Peyer's patch (tissue), 4 donors: ENCODE measurements around the gene MYOZ2. TPM values are rescaled to one million over a fixed set of nuclear protein-coding genes. Genes with fewer than 3 reads are reported as not detected.

Source experiments
- DNase-seq, 3 donors: peaks; one replicate each; pipeline ENCODE4 v3.0.0-alpha.2; 2017 to 2019
- H3K27ac ChIP-seq, 4 donors: fragments of 200-600 bp; sonication (generic); one replicate each; pipeline ENCODE4 v1.5.1; 2016 to 2019
- H3K27me3 ChIP-seq, 2 donors: fragments of 200-600 bp; sonication (generic); one replicate each; pipeline ENCODE4 v1.5.1; 2019
- H3K36me3 ChIP-seq, 3 donors: fragments of 200-600 bp; sonication (generic); one replicate each; pipeline ENCODE4 v1.5.1; 2016 to 2019
- H3K4me1 ChIP-seq, 4 donors: fragments of 200-600 bp; sonication (generic); one replicate each; pipeline ENCODE4 v1.5.1; 2016 to 2019
- H3K4me3 ChIP-seq, 4 donors: fragments of 200-600 bp; sonication (generic); 1 replicate in 3 of 4; 2 replicates in 1 of 4; pipeline ENCODE4 v1.5.1; 2016 to 2019; ENCODE audit warnings: mild to moderate bottlenecking in 1 of 4
- H3K9me3 ChIP-seq, 4 donors: fragments of 200-600 bp; sonication (generic); one replicate each; pipeline ENCODE4 v1.5.1; 2016 to 2019; ENCODE audit warnings: mild to moderate bottlenecking in 1 of 4
- CTCF ChIP-seq, 6 experiments: fragments of 450-650 bp in 4 of 6; fragments of 200-600 bp in 2 of 6; sonication (generic) in 1 of 6; IDR thresholded peaks; one replicate each; pipeline ENCODE4 v1.5.1; 2017 to 2019; ENCODE audit warnings: antibody characterized with exemption in 6 of 6, mild to moderate bottlenecking in 3 of 6, moderate library complexity in 1 of 6
- POLR2A ChIP-seq, 2 donors: fragments of 450-650 bp; IDR thresholded peaks; one replicate each; pipeline ENCODE4 v1.5.1; 2017; ENCODE audit warnings: antibody characterized with exemption in 2 of 2, mild to moderate bottlenecking in 2 of 2, moderate library complexity in 2 of 2
- total RNA-seq, 4 donors: library from RNA; depleted of rRNA; stranded (reverse); fragments of >200 nt; gene quantifications; one replicate each; pipeline ENCODE4 v1.1.0, GENCODE V29; 2016

Gene MYOZ2
- total RNA-seq, 4 donors from 2014 or later: not detected

- no peaks in the 10 kb centered on the region for H3K9me3 ChIP-seq
- H3K4me1 ChIP-seq: no peaks in the 10 kb centered on the region
- H3K4me3 ChIP-seq: no peak overlapping the region
- H3K27ac ChIP-seq: no peak overlapping the region
- TF ChIP-seq POLR2A (IDR thresholded peaks at IDR 0.05) (no peak), CTCF (IDR thresholded peaks at IDR 0.05) (no peak)
- no peak for DNase-seq
- H3K27me3 ChIP-seq: no peaks in the 10 kb centered on the region
- H3K36me3 ChIP-seq: no peaks in the 10 kb centered on the region
These were observed 69.3 kb downstream of the MYOZ2 start for GRCh38 chr4:119204916-119205315.

GRCh38 chr4:119205690-119206089 lies 70.1 kb downstream of the MYOZ2 start:
- Histone ChIP-seq H3K36me3 (no peaks in the 10 kb centered on the region), H3K27ac (no peak overlapping the region), H3K4me1 (no peaks in the 10 kb centered on the region), H3K9me3 (no peaks in the 10 kb centered on the region), H3K4me3 (no peak overlapping the region), H3K27me3 (no peaks in the 10 kb centered on the region)
- DNase-seq: no peak
- TF ChIP-seq POLR2A (IDR thresholded peaks at IDR 0.05): no peak
- no peak for TF ChIP-seq CTCF (IDR thresholded peaks at IDR 0.05)

- Histone ChIP-seq H3K4me3 (no peak overlapping the region), H3K36me3 (no peaks in the 10 kb centered on the region), H3K9me3 (no peaks in the 10 kb centered on the region), H3K27ac (no peak overlapping the region), H3K4me1 (no peaks in the 10 kb centered on the region), H3K27me3 (no peaks in the 10 kb centered on the region)
- TF ChIP-seq POLR2A (IDR thresholded peaks at IDR 0.05): no peak
- TF ChIP-seq CTCF (IDR thresholded peaks at IDR 0.05): no peak
- no peak for DNase-seq
These were observed 70.5 kb downstream of the MYOZ2 start for GRCh38 chr4:119206178-119206577.

GRCh38 chr4:119207051-119207450 lies 71.4 kb downstream of the MYOZ2 start:
- TF ChIP-seq POLR2A (IDR thresholded peaks at IDR 0.05) (no peak), CTCF (IDR thresholded peaks at IDR 0.05) (no peak)
- Histone ChIP-seq H3K4me3 (no peak overlapping the region), H3K9me3 (no peaks in the 10 kb centered on the region), H3K27ac (no peak overlapping the region), H3K36me3 (no peaks in the 10 kb centered on the region), H3K4me1 (no peaks in the 10 kb centered on the region), H3K27me3 (no peaks in the 10 kb centered on the region)
- no peak for DNase-seq

- Histone ChIP-seq H3K4me1 (no peaks in the 10 kb centered on the region), H3K27me3 (no peaks in the 10 kb centered on the region), H3K4me3 (no peak overlapping the region), H3K27ac (no peak overlapping the region), H3K36me3 (no peaks in the 10 kb centered on the region), H3K9me3 (no peaks in the 10 kb centered on the region)
- DNase-seq: no peak
- TF ChIP-seq POLR2A (IDR thresholded peaks at IDR 0.05) (no peak), CTCF (IDR thresholded peaks at IDR 0.05) (no peak)
These were observed 73.4 kb downstream of the MYOZ2 start for GRCh38 chr4:119209077-119209476.

GRCh38 chr4:119209586-119209985 lies 74.0 kb downstream of the MYOZ2 start:
- TF ChIP-seq CTCF (IDR thresholded peaks at IDR 0.05) (no peak), POLR2A (IDR thresholded peaks at IDR 0.05) (no peak)
- H3K4me3 ChIP-seq: no peak overlapping the region
- no peak overlapping the region for H3K27ac ChIP-seq
- no peaks in the 10 kb centered on the region for H3K9me3 ChIP-seq
- no peaks in the 10 kb centered on the region for H3K27me3 ChIP-seq
- H3K4me1 ChIP-seq: no peaks in the 10 kb centered on the region
- DNase-seq: no peak
- H3K36me3 ChIP-seq: no peaks in the 10 kb centered on the region
